ENCODE results near the gene CFAP206. TPM values are rescaled to one million over a fixed set of nuclear protein-coding genes. Genes with fewer than 3 reads are reported as not detected.

CFAP206 gene
- total and polyA plus RNA-seq, 2 donors from 2014 or later = 2.5 to 2.6 TPM

GRCh38 chr6:87407561-87407900, 241 bp upstream of the CFAP206 start:
- intact Hi-C loops (cut with DNase I) = no loop called here
- H3K4me3 ChIP-seq (ENCODE audit: low read length in 3 of 3) = peak overlapping the region; percentile 90 to 99 (median 91)
- peak overlapping the region; percentile 88 to 92 for H3K27ac ChIP-seq (ENCODE audit: low read depth in 2 of 2, low read length in 2 of 2)
- TF ChIP-seq, protein P1, sequence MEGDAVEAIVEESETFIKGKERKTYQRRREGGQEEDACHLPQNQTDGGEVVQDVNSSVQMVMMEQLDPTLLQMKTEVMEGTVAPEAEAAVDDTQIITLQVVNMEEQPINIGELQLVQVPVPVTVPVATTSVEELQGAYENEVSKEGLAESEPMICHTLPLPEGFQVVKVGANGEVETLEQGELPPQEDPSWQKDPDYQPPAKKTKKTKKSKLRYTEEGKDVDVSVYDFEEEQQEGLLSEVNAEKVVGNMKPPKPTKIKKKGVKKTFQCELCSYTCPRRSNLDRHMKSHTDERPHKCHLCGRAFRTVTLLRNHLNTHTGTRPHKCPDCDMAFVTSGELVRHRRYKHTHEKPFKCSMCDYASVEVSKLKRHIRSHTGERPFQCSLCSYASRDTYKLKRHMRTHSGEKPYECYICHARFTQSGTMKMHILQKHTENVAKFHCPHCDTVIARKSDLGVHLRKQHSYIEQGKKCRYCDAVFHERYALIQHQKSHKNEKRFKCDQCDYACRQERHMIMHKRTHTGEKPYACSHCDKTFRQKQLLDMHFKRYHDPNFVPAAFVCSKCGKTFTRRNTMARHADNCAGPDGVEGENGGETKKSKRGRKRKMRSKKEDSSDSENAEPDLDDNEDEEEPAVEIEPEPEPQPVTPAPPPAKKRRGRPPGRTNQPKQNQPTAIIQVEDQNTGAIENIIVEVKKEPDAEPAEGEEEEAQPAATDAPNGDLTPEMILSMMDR (IDR thresholded peaks at IDR 0.05; ENCODE audit: borderline replicate concordance, extremely low read depth, insufficient read depth) = no peak
- DNase-seq = no peak
- no peaks in the 10 kb centered on the region for H3K36me3 ChIP-seq (ENCODE audit: control insufficient read depth in 2 of 3, insufficient read depth in 3 of 3, low read length in 3 of 3)
- H3K27me3 ChIP-seq (ENCODE audit: control insufficient read depth, insufficient read depth, low read length) = no peaks in the 10 kb centered on the region
- H3K9me3 ChIP-seq (ENCODE audit: control insufficient read depth in 2 of 3, insufficient read depth in 1 of 3, low read length in 3 of 3) = no peaks in the 10 kb centered on the region
- peak overlapping the region; percentile 48 to 75 (median 60) for H3K9ac ChIP-seq (ENCODE audit: low read length in 3 of 3)
- FAIRE-seq = peak; percentile 30
- peaks cover 0 to 8% (median 0%) of the 10 kb centered on the region in 3 donors for H3K4me1 ChIP-seq (ENCODE audit: control insufficient read depth in 2 of 3, insufficient read depth in 2 of 3, low read depth in 1 of 3, low read length in 3 of 3)

DNA sequence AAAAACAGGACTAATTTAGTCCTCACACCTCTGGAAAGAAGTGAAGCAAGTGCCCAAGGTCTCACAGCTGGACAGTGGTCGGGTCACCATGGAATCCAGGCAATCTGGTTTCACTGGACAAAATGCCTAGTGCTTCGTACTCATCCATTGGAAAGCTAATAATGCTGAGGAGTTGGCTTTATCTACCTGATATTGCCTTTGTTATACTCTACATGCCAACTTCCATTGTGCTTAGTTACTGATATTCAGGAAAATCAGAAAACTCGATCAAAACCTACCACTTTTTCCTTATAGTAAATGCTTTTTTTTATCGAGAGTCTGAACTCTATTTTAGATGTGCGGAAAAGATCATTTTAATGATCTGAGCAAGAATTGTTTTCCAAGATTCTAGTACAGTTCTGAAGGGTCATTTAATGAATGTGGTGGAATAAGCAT, 966 bp downstream of the CFAP206 start:
- FAIRE-seq = no peak
- intact Hi-C loops (cut with DNase I) = no loop called here

DNA sequence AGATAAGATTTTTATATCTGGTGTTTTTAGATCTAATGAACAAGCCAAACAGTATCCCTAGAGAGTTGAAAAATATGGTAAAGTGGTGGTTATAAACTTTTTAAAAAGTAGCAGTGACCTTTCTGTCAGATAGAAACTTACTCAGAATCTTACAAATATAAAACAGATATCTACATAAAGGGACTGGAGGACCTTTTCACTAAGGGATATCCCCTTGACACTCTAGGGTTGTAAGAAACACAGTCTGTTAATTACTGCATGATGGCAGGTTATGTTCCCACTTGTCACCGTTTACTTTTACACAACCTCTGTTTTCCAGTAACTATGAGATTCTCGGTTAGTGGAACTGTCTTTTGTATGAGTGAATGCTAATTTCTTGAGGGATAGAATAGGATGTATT, 11.5 kb downstream of the CFAP206 start:
- intact Hi-C loops (cut with DNase I) = no loop called here
- no peak overlapping the region for H3K4me3 ChIP-seq (ENCODE audit: low read length in 3 of 3)
- no peak overlapping the region for H3K9ac ChIP-seq (ENCODE audit: low read length in 3 of 3)
- no peaks in the 10 kb centered on the region for H3K4me1 ChIP-seq (ENCODE audit: control insufficient read depth in 2 of 3, insufficient read depth in 2 of 3, low read depth in 1 of 3, low read length in 3 of 3)
- H3K27me3 ChIP-seq (ENCODE audit: control insufficient read depth, insufficient read depth, low read length) = no peaks in the 10 kb centered on the region
- no peaks in the 10 kb centered on the region for H3K9me3 ChIP-seq (ENCODE audit: control insufficient read depth in 2 of 3, insufficient read depth in 1 of 3, low read length in 3 of 3)
- no peaks in the 10 kb centered on the region for H3K36me3 ChIP-seq (ENCODE audit: control insufficient read depth in 2 of 3, insufficient read depth in 3 of 3, low read length in 3 of 3)
- no peak overlapping the region for H3K27ac ChIP-seq (ENCODE audit: low read depth in 2 of 2, low read length in 2 of 2)
- FAIRE-seq (no peak), DNase-seq (no peak)
- TF ChIP-seq, protein P1 (IDR thresholded peaks at IDR 0.05; ENCODE audit: borderline replicate concordance, extremely low read depth, insufficient read depth) = no peak

More for the DNA sequence above, 966 bp downstream of the CFAP206 start:
- no peaks in the 10 kb centered on the region for H3K36me3 ChIP-seq (ENCODE audit: control insufficient read depth in 2 of 3, insufficient read depth in 3 of 3, low read length in 3 of 3)
- peak overlapping the region; percentile 80 to 99 (median 87) for H3K4me3 ChIP-seq (ENCODE audit: low read length in 3 of 3)
- H3K27ac ChIP-seq (ENCODE audit: low read depth in 2 of 2, low read length in 2 of 2) = peak overlapping the region; percentile 29 to 73
- H3K9me3 ChIP-seq (ENCODE audit: control insufficient read depth in 2 of 3, insufficient read depth in 1 of 3, low read length in 3 of 3) = no peaks in the 10 kb centered on the region
- H3K27me3 ChIP-seq (ENCODE audit: control insufficient read depth, insufficient read depth, low read length) = no peaks in the 10 kb centered on the region
- peak overlapping the region; percentile 70 to 95 (median 82) for H3K9ac ChIP-seq (ENCODE audit: low read length in 3 of 3)
- TF ChIP-seq, protein P1 (IDR thresholded peaks at IDR 0.05; ENCODE audit: borderline replicate concordance, extremely low read depth, insufficient read depth) = no peak
- no peak for DNase-seq
- peaks cover 0 to 8% (median 0%) of the 10 kb centered on the region in 3 donors for H3K4me1 ChIP-seq (ENCODE audit: control insufficient read depth in 2 of 3, insufficient read depth in 2 of 3, low read depth in 1 of 3, low read length in 3 of 3)

- intact Hi-C loops (cut with DNase I) = no loop called here
- FAIRE-seq (no peak), DNase-seq (no peak)
- H3K27me3 ChIP-seq (ENCODE audit: control insufficient read depth, insufficient read depth, low read length) = no peaks in the 10 kb centered on the region
- no peak overlapping the region for H3K4me3 ChIP-seq (ENCODE audit: low read length in 3 of 3)
- TF ChIP-seq, protein P1 (IDR thresholded peaks at IDR 0.05; ENCODE audit: borderline replicate concordance, extremely low read depth, insufficient read depth) = no peak
- no peaks in the 10 kb centered on the region for H3K9me3 ChIP-seq (ENCODE audit: control insufficient read depth in 2 of 3, insufficient read depth in 1 of 3, low read length in 3 of 3)
- no peak overlapping the region for H3K27ac ChIP-seq (ENCODE audit: low read depth in 2 of 2, low read length in 2 of 2)
- H3K9ac ChIP-seq (ENCODE audit: low read length in 3 of 3) = no peak overlapping the region
- H3K36me3 ChIP-seq (ENCODE audit: control insufficient read depth in 2 of 3, insufficient read depth in 3 of 3, low read length in 3 of 3) = no peaks in the 10 kb centered on the region
- no peaks in the 10 kb centered on the region for H3K4me1 ChIP-seq (ENCODE audit: control insufficient read depth in 2 of 3, insufficient read depth in 2 of 3, low read depth in 1 of 3, low read length in 3 of 3)
Observed at GRCh38 chr6:87420360-87420759, 12.6 kb downstream of the CFAP206 start.
